ENCODE measurements around the gene SKAP1. TPM values are rescaled to one million over a fixed set of nuclear protein-coding genes. Genes with fewer than 3 reads are reported as not detected.

Gene SKAP1
- total and polyA plus RNA-seq, 2 experiments from 2014 or later: 0.27 TPM; not detected in 1

GRCh38 chr17:48132385-48132784 lies 297.6 kb downstream of the SKAP1 start:
- Histone ChIP-seq H3K4me3 (no peak overlapping the region), H3K4me2 (no peak overlapping the region), H2AFZ (no peak overlapping the region), H4K20me1 (replicated peaks; ENCODE audit: insufficient read depth) (no peaks in the 10 kb centered on the region), H3F3A (replicated peaks; ENCODE audit: low read depth) (no peaks in the 10 kb centered on the region), H3K9me2 (ENCODE audit: insufficient read depth) (no peaks in the 10 kb centered on the region), H3K36me3 (ENCODE audit: insufficient read depth) (no peaks in the 10 kb centered on the region), H3K4me1 (ENCODE audit: insufficient read depth) (peaks cover 10% of the 10 kb centered on the region), H3K27ac (ENCODE audit: low read depth) (no peak overlapping the region), H3K79me2 (replicated peaks; ENCODE audit: insufficient read depth) (no peaks in the 10 kb centered on the region), H3K27me3 (ENCODE audit: insufficient read depth) (no peaks in the 10 kb centered on the region)
- TF ChIP-seq STAT1 (IDR thresholded peaks at IDR 0.05; ENCODE audit: unreplicated experiment) (no peak), POLR2AphosphoS5 (IDR thresholded peaks at IDR 0.05; ENCODE audit: low read depth) (no peak), ZNF462 (CRISPR knock-in tag; IDR thresholded peaks at IDR 0.05) (no peak), EZH2 (IDR thresholded peaks at IDR 0.05; ENCODE audit: low read depth, unreplicated experiment) (no peak), NANOG (IDR thresholded peaks at IDR 0.05; ENCODE audit: borderline replicate concordance) (no peak), CTCF (conservative IDR thresholded peaks at IDR 0.05; ENCODE audit: low read depth in 2 of 2) (no peak), ZNF114 (CRISPR knock-in tag; IDR thresholded peaks at IDR 0.05) (no peak), EZH2phosphoT487 (IDR thresholded peaks at IDR 0.05; ENCODE audit: unreplicated experiment) (no peak), ZNF331 (CRISPR knock-in tag; IDR thresholded peaks at IDR 0.05; ENCODE audit: low read depth) (no peak)
- DNase-seq (ENCODE audit: low spot score) (no peak), ATAC-seq (no peak)
- Mint-ChIP-seq H3K27me3 (ENCODE audit: insufficient read depth, low read depth, poor library complexity) (peaks cover 8% of the 10 kb centered on the region), H3K27ac (no peak overlapping the region), H3K4me1 (peaks cover 10% of the 10 kb centered on the region; the same call in 2 of the 3 replicates), H3K36me3 (ENCODE audit: low read depth) (no peaks in the 10 kb centered on the region), H3K9me3 (no peaks in the 10 kb centered on the region), H3K4me3 (no peak overlapping the region)

All from GM23338 (cell line).